ENCODE results near the gene HECW1.

Gene HECW1

GRCh38 chr7:43211286-43211685 is 98.8 kb downstream of the HECW1 start:
- Histone ChIP-seq H3K4me2 (ENCODE audit: low read depth, low read length, poor library complexity, severe bottlenecking) (no peak overlapping the region), H3K9me3 (ENCODE audit: insufficient read depth, low read depth, low read length) (no peaks in the 10 kb centered on the region), H3K27me3 (ENCODE audit: insufficient read depth, low read length, poor library complexity, severe bottlenecking) (no peaks in the 10 kb centered on the region), H3K36me3 (ENCODE audit: insufficient read depth, low read length) (no peaks in the 10 kb centered on the region), H2AFZ (ENCODE audit: low read length) (no peak overlapping the region), H3F3A (ENCODE audit: low read depth) (no peaks in the 10 kb centered on the region), H3K79me2 (ENCODE audit: insufficient read depth, low read length) (no peaks in the 10 kb centered on the region), H3K9me2 (replicated peaks; ENCODE audit: low read depth, low read length) (no peaks in the 10 kb centered on the region), H4K20me1 (ENCODE audit: insufficient read depth, low read length, poor library complexity, severe bottlenecking) (no peaks in the 10 kb centered on the region), H3K9ac (ENCODE audit: low read depth, low read length, poor library complexity, severe bottlenecking) (no peak overlapping the region), H3K4me1 (ENCODE audit: insufficient read depth, low read length, poor library complexity, severe bottlenecking) (no peaks in the 10 kb centered on the region), H3K4me3 (ENCODE audit: low read length, poor library complexity, severe bottlenecking) (no peak overlapping the region)
- TF ChIP-seq CTCF (conservative IDR thresholded peaks at IDR 0.05; ENCODE audit: low read length) (no peak), EZH2phosphoT487 (IDR thresholded peaks at IDR 0.05; ENCODE audit: borderline replicate concordance) (no peak)

GRCh38 chr7:43211693-43212092 is 99.2 kb downstream of the HECW1 start:
- Histone ChIP-seq H3K4me2 (ENCODE audit: low read depth, low read length, poor library complexity, severe bottlenecking) (no peak overlapping the region), H3K9ac (ENCODE audit: low read depth, low read length, poor library complexity, severe bottlenecking) (no peak overlapping the region), H3K27me3 (ENCODE audit: insufficient read depth, low read length, poor library complexity, severe bottlenecking) (no peaks in the 10 kb centered on the region), H3K4me1 (ENCODE audit: insufficient read depth, low read length, poor library complexity, severe bottlenecking) (no peaks in the 10 kb centered on the region), H3K79me2 (ENCODE audit: insufficient read depth, low read length) (no peaks in the 10 kb centered on the region), H3K9me3 (ENCODE audit: insufficient read depth, low read depth, low read length) (no peaks in the 10 kb centered on the region), H4K20me1 (ENCODE audit: insufficient read depth, low read length, poor library complexity, severe bottlenecking) (no peaks in the 10 kb centered on the region), H3K4me3 (ENCODE audit: low read length, poor library complexity, severe bottlenecking) (no peak overlapping the region), H3K9me2 (replicated peaks; ENCODE audit: low read depth, low read length) (no peaks in the 10 kb centered on the region), H3K36me3 (ENCODE audit: insufficient read depth, low read length) (no peaks in the 10 kb centered on the region), H3F3A (ENCODE audit: low read depth) (no peaks in the 10 kb centered on the region), H2AFZ (ENCODE audit: low read length) (no peak overlapping the region)
- TF ChIP-seq EZH2phosphoT487 (IDR thresholded peaks at IDR 0.05; ENCODE audit: borderline replicate concordance) = no peak
- TF ChIP-seq CTCF (conservative IDR thresholded peaks at IDR 0.05; ENCODE audit: low read length) = no peak

GRCh38 chr7:43212921-43213320 is 100.5 kb downstream of the HECW1 start:
- Histone ChIP-seq H3K9me3 (ENCODE audit: insufficient read depth, low read depth, low read length) (no peaks in the 10 kb centered on the region), H3K36me3 (ENCODE audit: insufficient read depth, low read length) (no peaks in the 10 kb centered on the region), H3K4me3 (ENCODE audit: low read length, poor library complexity, severe bottlenecking) (no peak overlapping the region), H3K4me1 (ENCODE audit: insufficient read depth, low read length, poor library complexity, severe bottlenecking) (no peaks in the 10 kb centered on the region), H3K4me2 (ENCODE audit: low read depth, low read length, poor library complexity, severe bottlenecking) (no peak overlapping the region), H3F3A (ENCODE audit: low read depth) (no peaks in the 10 kb centered on the region), H3K9ac (ENCODE audit: low read depth, low read length, poor library complexity, severe bottlenecking) (no peak overlapping the region), H2AFZ (ENCODE audit: low read length) (no peak overlapping the region), H4K20me1 (ENCODE audit: insufficient read depth, low read length, poor library complexity, severe bottlenecking) (no peaks in the 10 kb centered on the region), H3K27me3 (ENCODE audit: insufficient read depth, low read length, poor library complexity, severe bottlenecking) (no peaks in the 10 kb centered on the region), H3K79me2 (ENCODE audit: insufficient read depth, low read length) (no peaks in the 10 kb centered on the region), H3K9me2 (replicated peaks; ENCODE audit: low read depth, low read length) (no peaks in the 10 kb centered on the region)
- TF ChIP-seq EZH2phosphoT487 (IDR thresholded peaks at IDR 0.05; ENCODE audit: borderline replicate concordance) (no peak), CTCF (conservative IDR thresholded peaks at IDR 0.05; ENCODE audit: low read length) (no peak)
